Skin epidermis (tissue), 12 donors: ENCODE data around the gene LAMA1.

Experiments
- H3K27ac ChIP-seq, 21 experiments: fragments of 200-600 bp; sonication (generic) in 11 of 21; one replicate each; pipeline ENCODE4 v1.5.0; 2020; ENCODE audit warnings: mild to moderate bottlenecking in 3 of 21, inconsistent platforms in 2 of 21, moderate library complexity in 2 of 21
- H3K4me3 ChIP-seq, 7 experiments: fragments of 200-600 bp; sonication (generic) in 2 of 7; one replicate each; pipeline ENCODE4 v1.5.0; 2020; ENCODE audit warnings: inconsistent platforms in 2 of 7, mild to moderate bottlenecking in 2 of 7, moderate library complexity in 1 of 7

The LAMA1 gene

GRCh38 chr18:7064346-7064745, 53.3 kb downstream of the LAMA1 start:
- no peak overlapping the region for H3K4me3 ChIP-seq
- no peak overlapping the region for H3K27ac ChIP-seq

- no peak overlapping the region for H3K4me3 ChIP-seq
- no peak overlapping the region for H3K27ac ChIP-seq
Measured at GRCh38 chr18:7062811-7063210, 54.8 kb downstream of the LAMA1 start.

DNA sequence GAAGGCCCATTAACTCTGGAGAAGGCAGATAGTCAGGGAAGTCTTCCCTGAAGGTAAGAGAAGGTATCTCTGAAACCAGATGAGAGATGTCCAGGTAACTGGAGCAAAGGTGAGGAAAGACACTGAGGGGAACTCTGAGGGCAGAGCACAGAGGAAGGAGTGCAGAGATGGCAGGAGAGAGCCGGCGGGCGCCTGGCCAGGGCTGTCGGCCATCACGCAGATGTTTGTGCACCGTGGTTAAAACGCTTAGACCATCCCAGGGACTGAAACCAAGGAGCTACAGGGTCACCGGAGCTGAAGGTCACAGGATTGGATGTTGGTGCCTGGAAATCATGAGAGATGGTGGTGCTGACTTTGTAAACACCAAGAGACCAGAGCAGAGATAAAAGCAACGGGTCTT, 55.4 kb downstream of the LAMA1 start:
- H3K27ac ChIP-seq, result no peak overlapping the region
- H3K4me3 ChIP-seq, result no peak overlapping the region

- Histone ChIP-seq H3K27ac (no peak overlapping the region), H3K4me3 (no peak overlapping the region)
Measured at GRCh38 chr18:7059276-7059675, 58.3 kb downstream of the LAMA1 start.

DNA sequence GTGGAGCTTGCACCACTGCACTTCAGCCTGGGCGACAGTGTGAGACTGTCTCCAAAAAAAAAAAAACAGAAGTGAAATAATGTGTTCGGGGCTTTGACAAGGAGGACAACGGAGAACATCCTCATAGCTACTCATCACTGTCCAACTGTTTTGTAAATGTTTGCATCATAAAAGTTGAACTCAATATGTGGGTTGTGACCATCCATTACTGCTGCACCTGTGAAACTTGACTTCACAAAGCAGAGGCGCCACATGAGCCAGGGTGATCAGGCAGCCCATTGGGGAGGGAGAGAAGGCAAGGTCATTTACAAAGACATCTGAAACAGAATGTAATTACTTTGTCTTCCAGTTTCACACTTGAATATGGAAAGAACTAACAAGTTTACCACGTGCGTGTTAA, 61.6 kb downstream of the LAMA1 start:
- Histone ChIP-seq H3K4me3 (no peak overlapping the region), H3K27ac (no peak overlapping the region)

DNA sequence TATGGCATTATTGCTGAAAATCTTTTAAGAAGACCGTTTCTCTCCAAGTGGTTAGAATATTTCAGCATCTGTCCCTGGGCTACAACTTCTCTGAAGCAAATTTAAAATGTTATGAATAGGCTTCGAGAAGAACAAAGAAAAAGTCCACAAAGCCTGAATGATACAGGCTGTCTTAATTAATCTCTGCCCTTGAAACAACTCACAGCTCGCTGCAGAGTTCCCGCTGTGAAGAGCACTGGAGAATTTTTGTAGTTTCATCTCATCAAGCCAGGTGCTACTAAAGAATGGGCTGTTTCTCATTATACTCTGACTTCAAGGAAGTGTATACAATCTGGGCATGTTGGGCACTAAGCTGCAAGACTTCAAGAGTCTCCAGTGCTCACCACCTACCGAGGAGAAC, 67.6 kb downstream of the LAMA1 start:
- no peak overlapping the region for H3K4me3 ChIP-seq

GRCh38 chr18:7048081-7048480, 69.5 kb downstream of the LAMA1 start:
- Histone ChIP-seq H3K27ac (no peak overlapping the region), H3K4me3 (no peak overlapping the region)

More for the DNA sequence above, 67.6 kb downstream of the LAMA1 start:
- H3K27ac ChIP-seq, result no peak overlapping the region

DNA sequence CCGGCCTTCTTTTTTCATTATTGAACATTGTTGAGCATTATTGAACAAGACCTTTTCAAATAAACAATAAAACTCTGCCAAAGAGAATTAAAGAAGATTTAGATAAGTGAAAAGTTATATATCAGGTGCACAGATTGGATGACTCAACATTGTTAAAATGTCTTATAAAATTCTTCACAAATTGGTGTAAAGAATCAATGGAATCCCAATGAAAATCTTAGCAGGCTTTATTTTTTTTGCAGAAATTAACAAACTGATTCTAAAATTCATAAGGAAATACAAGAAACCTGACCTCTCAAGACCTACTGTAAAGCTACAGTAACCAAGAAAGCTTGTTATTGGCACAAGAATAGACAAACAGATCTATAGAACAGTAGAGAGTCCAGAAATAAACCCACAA, 70.3 kb downstream of the LAMA1 start:
- no peak overlapping the region for H3K27ac ChIP-seq
- H3K4me3 ChIP-seq, result no peak overlapping the region

- Histone ChIP-seq H3K4me3 (peak overlapping the region in 1 of 7 experiments; percentile 1), H3K27ac (peak overlapping the region in 19 of 21 experiments; percentile 18 to 76 (median 40))
Measured at GRCh38 chr18:7038330-7038851, 79.2 kb downstream of the LAMA1 start.

GRCh38 chr18:7037470-7037869, 80.1 kb downstream of the LAMA1 start:
- Histone ChIP-seq H3K4me3 (no peak overlapping the region), H3K27ac (peak overlapping the region in 7 of 21 experiments; percentile 32 to 73 (median 59))

GRCh38 chr18:7035807-7036206, 81.8 kb downstream of the LAMA1 start:
- no peak overlapping the region for H3K4me3 ChIP-seq
- no peak overlapping the region for H3K27ac ChIP-seq

GRCh38 chr18:7034924-7035323, 82.7 kb downstream of the LAMA1 start:
- H3K27ac ChIP-seq, result no peak overlapping the region
- no peak overlapping the region for H3K4me3 ChIP-seq

GRCh38 chr18:7032537-7032936, 85.1 kb downstream of the LAMA1 start:
- H3K4me3 ChIP-seq, result no peak overlapping the region
- no peak overlapping the region for H3K27ac ChIP-seq

GRCh38 chr18:7028625-7029024, 89.0 kb downstream of the LAMA1 start:
- no peak overlapping the region for H3K27ac ChIP-seq
- no peak overlapping the region for H3K4me3 ChIP-seq

DNA sequence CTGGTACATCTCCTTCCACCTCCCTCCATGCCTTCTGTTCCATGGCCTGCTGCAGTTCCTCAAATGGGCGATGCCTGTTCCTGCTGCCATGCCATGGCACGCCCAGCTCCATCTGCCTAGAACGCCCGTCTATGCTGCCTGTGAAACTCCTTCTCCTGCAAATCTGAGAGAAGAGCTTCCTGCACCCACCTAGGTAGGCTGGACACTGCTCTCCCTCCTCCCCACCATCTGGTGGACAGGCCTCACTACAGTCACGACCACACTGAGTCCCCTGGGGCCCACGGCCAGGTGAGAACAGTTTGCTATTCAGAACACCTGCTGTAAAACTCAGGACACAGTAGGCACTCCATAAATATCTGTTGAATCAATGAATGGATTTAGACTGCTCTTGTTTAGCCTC, 92.4 kb downstream of the LAMA1 start:
- Histone ChIP-seq H3K27ac (no peak overlapping the region), H3K4me3 (no peak overlapping the region)

- H3K4me3 ChIP-seq, result no peak overlapping the region
- no peak overlapping the region for H3K27ac ChIP-seq
Measured at GRCh38 chr18:7023581-7023980, 94.0 kb downstream of the LAMA1 start.

- H3K4me3 ChIP-seq, result no peak overlapping the region
- no peak overlapping the region for H3K27ac ChIP-seq
Measured at GRCh38 chr18:7023063-7023580, 94.5 kb downstream of the LAMA1 start.

DNA sequence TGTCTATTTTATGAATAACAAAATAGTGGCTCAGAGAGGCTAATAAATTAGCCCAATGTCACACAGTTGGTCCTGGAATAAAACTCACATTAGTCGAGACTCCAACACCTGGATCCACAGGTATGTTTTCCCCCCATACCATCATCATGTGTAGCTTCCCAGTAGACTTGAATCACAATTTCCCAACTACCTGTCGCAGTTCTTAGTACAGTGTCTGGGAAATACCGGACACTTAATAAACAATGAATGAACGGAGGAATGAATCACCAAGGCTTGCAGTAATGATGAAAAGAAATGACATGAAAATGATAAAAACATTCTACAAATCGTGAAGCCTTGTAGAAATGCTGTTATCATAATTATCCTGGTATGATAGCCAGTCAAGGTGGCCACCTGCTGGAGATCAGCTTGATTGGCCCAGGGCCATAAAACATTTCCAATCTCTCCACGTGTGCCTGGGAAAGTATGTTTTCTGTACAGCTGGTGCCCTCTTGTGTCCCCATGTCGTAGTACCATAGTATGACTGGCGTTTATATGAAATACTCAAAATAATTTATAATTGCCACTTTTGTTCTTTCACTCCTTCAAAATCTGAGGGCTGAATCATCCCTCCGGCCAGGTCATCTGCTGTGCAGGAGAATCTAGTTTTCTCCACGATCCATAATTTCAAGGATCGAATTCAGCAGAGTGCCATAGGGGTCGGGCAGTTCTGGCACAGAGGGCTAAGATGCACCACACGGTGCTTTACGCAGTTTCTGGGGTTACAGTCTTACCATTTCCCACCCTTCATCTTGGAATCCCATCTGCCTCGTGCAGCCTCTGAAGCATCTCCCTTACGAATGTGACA, 95.4 kb downstream of the LAMA1 start:
- H3K27ac ChIP-seq, result no peak overlapping the region

GRCh38 chr18:7020995-7021777, 96.4 kb downstream of the LAMA1 start:
- H3K27ac ChIP-seq, result no peak overlapping the region
- H3K4me3 ChIP-seq, result no peak overlapping the region

More for the DNA sequence above, 95.4 kb downstream of the LAMA1 start:
- H3K4me3 ChIP-seq, result no peak overlapping the region

DNA sequence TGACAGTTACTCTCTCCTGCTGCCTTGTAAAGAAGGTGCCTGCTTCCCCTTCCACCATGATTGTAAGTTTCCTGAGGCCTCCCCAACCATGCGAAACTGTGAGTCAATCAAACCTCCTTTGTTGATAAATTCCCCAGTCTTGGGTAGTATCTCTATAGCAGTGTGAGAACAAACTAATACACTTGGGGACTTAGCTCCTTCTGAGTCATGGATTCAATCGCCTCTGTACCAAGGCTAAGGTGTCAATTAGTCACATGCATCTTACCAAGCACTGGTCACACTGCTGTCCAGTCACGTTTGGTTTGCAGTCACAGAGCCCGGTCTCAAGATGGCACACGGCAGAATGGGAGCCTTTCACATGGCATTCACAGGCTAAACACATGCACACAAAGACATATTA, 100.6 kb downstream of the LAMA1 start:
- H3K4me3 ChIP-seq, result no peak overlapping the region

GRCh38 chr18:7011142-7011541, 106.5 kb downstream of the LAMA1 start:
- no peak overlapping the region for H3K27ac ChIP-seq
- H3K4me3 ChIP-seq, result no peak overlapping the region

More for the DNA sequence above, 100.6 kb downstream of the LAMA1 start:
- no peak overlapping the region for H3K27ac ChIP-seq
